PFSK-1 (cell line): ENCODE results near the gene RUFY3.

ENCODE experiments used
- FOXP2 ChIP-seq: optimal IDR thresholded peaks from 2 replicates; pipeline ENCODE3; 2011; ENCODE audit warnings: borderline replicate concordance, control low read depth, inconsistent platforms; ENCODE audit not compliant: insufficient read depth; ENCODE audit errors: extremely low read length, extremely low read depth
- POLR2AphosphoS5 ChIP-seq: IDR thresholded peaks from 2 replicates; pipeline ENCODE4 v1.6.1; 2012; ENCODE audit warnings: low read depth, mild to moderate bottlenecking, control low read depth, low read length, moderate library complexity
- REST ChIP-seq, 2 experiments: IDR thresholded peaks; 2 replicates each; pipeline versions ENCODE4 v1.6.1 to v1.8.0; 2011 to 2012; ENCODE audit warnings: low read depth in 2 of 2, low read length in 2 of 2, control low read depth in 1 of 2, inconsistent platforms in 1 of 2, mild to moderate bottlenecking in 1 of 2, moderate library complexity in 1 of 2; ENCODE audit not compliant: insufficient read depth in 1 of 2
- SIN3A ChIP-seq: IDR thresholded peaks from 2 replicates; pipeline ENCODE4 v1.6.1; 2012; ENCODE audit warnings: mild to moderate bottlenecking, low read length, moderate library complexity, borderline replicate concordance; ENCODE audit not compliant: insufficient read depth
- TAF1 ChIP-seq: IDR thresholded peaks from 2 replicates; pipeline ENCODE4 v1.6.1; 2012; ENCODE audit warnings: low read length, control low read depth, borderline replicate concordance; ENCODE audit not compliant: insufficient read depth

RUFY3 gene

GRCh38 chr4:70704215-70704930 lies 17.4 kb upstream of the RUFY3 start:
- no peak for TF ChIP-seq POLR2AphosphoS5
- 0 out of 2 replicates have a peak, but pooled peaks have one; percentile 23 for TF ChIP-seq SIN3A
- peak; percentile 12; the same call in 1 of the 2 replicates for TF ChIP-seq TAF1
- peak; percentile 59 for TF ChIP-seq FOXP2

DNA sequence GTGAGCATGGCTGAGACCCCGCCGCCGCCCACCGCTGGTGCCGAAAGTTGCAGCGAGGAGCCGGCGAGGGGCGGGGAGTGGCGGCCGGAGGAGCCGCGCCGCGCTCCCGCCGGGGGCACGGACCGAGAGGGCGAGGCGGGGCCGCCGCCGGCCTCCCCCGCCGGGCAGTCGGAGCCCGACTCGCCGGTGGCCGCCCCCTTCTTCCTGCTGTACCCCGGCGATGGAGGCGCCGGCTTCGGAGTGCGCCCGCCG lies 16.9 kb upstream of the RUFY3 start:
- no peak for TF ChIP-seq TAF1
- TF ChIP-seq SIN3A: no peak
- TF ChIP-seq REST (IDR thresholded peaks at IDR 0.05; ENCODE audit: insufficient read depth in 1 of 2, low read depth in 2 of 2, low read length in 2 of 2): no peak
- TF ChIP-seq POLR2AphosphoS5: no peak
- no peak for TF ChIP-seq FOXP2

DNA sequence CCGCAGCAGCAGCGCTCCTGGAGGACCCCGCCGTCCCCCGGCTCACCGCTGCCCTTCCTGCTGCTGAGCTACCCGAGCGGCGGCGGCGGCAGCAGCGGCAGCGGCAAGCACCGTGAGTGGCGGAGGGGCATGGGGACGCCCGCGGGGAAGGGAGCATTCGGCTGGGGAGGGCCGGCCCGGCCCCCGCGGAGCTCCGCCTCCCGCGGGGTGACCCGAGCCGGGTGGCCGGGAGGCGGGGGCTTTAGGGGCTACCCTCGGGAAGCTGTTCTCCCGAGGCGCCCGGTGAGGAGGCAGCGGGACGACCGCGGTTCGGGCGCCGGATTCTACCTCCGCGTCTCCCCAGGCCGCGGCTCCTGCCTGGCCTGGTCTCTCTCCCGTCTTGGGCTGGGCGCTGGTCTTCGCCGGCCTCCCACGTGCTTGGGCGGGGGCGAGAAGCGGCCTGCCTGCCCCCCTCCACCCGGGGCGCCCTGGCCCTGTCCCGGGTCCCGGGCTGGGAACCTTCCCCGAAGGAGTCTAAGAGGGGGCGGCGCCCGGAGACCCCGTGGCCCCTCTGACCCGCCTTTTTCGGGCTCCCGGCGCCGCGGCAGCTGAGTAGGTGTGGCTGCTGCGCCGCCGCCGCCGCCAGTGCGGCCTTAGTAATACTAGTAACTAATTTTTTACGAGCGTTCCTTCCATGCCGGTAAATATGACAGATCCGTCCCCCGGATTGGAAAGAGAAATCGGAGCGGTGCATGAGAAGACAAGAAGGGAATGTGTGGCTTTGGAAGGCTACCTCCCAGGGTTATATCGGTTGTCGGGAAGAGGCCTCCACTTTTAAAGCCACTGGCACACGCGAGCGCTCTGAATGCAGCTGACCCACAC lies 16.4 kb upstream of the RUFY3 start:
- no peak for TF ChIP-seq TAF1
- peak; percentile 65; the same call in 1 of the 2 replicates for TF ChIP-seq SIN3A
- TF ChIP-seq REST (IDR thresholded peaks at IDR 0.05; ENCODE audit: insufficient read depth in 1 of 2, low read depth in 2 of 2, low read length in 2 of 2): no peak
- no peak for TF ChIP-seq FOXP2
- peak; percentile 29; the same call in 1 of the 2 replicates for TF ChIP-seq POLR2AphosphoS5

- no peak for TF ChIP-seq TAF1
These were observed 15.7 kb upstream of the RUFY3 start for GRCh38 chr4:70706044-70706461.

GRCh38 chr4:70706516-70706915 lies 15.2 kb upstream of the RUFY3 start:
- TF ChIP-seq POLR2AphosphoS5: no peak
- TF ChIP-seq SIN3A: no peak
- TF ChIP-seq TAF1: no peak
- TF ChIP-seq REST (IDR thresholded peaks at IDR 0.05; ENCODE audit: insufficient read depth in 1 of 2, low read depth in 2 of 2, low read length in 2 of 2): no peak
- no peak for TF ChIP-seq FOXP2
